HepG2 (cell line): ENCODE data around the gene RAB24. TPM values are rescaled to one million over a fixed set of nuclear protein-coding genes. Genes with fewer than 3 reads are reported as not detected.

ENCODE experiments used
- ATF7-NPFF ChIP-seq: sonication (generic); formaldehyde crosslinking; IDR thresholded peaks from 2 replicates; pipeline ENCODE4 v1.8.1; 2023; ENCODE audit warnings: mild to moderate bottlenecking, low read depth, missing genetic modification reagents, moderate library complexity
- CHD2 ChIP-seq: IDR thresholded peaks from 2 replicates; pipeline ENCODE4 v1.6.1; 2011; ENCODE audit warnings: low read depth, low read length, improper control_type of control experiment
- HDAC6 ChIP-seq: fragments of 200-600 bp; sonication (generic); IDR thresholded peaks from 2 replicates; pipeline ENCODE4 v1.7.0; 2017; ENCODE audit warnings: mild to moderate bottlenecking, antibody characterized with exemption, low read length, low read depth
- JDP2 ChIP-seq: sonication (generic); formaldehyde crosslinking; IDR thresholded peaks from 2 replicates; pipeline ENCODE4 v1.8.1; 2022; ENCODE audit warnings: missing genetic modification reagents, borderline replicate concordance
- MBNL3 ChIP-seq: fragments of 250-450 bp; sonication (Bioruptor Pico); conservative IDR thresholded peaks from 2 replicates; pipeline ENCODE4 v1.8.0; 2022; ENCODE audit warnings: mild to moderate bottlenecking, inconsistent platforms
- MYC ChIP-seq: sonication (generic); formaldehyde crosslinking; IDR thresholded peaks from 2 replicates; pipeline ENCODE4 v1.9.0; 2021; ENCODE audit warnings: missing genetic modification reagents, borderline replicate concordance
- NFE2L1 ChIP-seq: sonication (generic); formaldehyde crosslinking; IDR thresholded peaks from 2 replicates; pipeline ENCODE4 v1.4.0; 2020; ENCODE audit warnings: missing genetic modification reagents, mild to moderate bottlenecking, borderline replicate concordance
- SKIL ChIP-seq: sonication (generic); formaldehyde crosslinking; IDR thresholded peaks from 2 replicates; pipeline ENCODE4 v1.8.0; 2022; ENCODE audit warnings: missing genetic modification reagents, mild to moderate bottlenecking, moderate library complexity, borderline replicate concordance
- SP2 ChIP-seq: sonication (generic); formaldehyde crosslinking; IDR thresholded peaks from 2 replicates; pipeline ENCODE4 v1.5.1; 2020; ENCODE audit warnings: mild to moderate bottlenecking, missing genetic modification reagents
- ZHX1 ChIP-seq: sonication (generic); formaldehyde crosslinking; IDR thresholded peaks from 2 replicates; pipeline ENCODE4 v1.8.1; 2022; ENCODE audit warnings: low read depth, mild to moderate bottlenecking, missing genetic modification reagents
- ZNF232 ChIP-seq: sonication (generic); formaldehyde crosslinking; IDR thresholded peaks from 2 replicates; pipeline ENCODE4 v1.4.0; 2020; ENCODE audit warnings: missing genetic modification reagents, borderline replicate concordance
- ZNF260 ChIP-seq: sonication (generic); formaldehyde crosslinking; IDR thresholded peaks from 2 replicates; pipeline ENCODE4 v1.4.0; 2020; ENCODE audit warnings: missing genetic modification reagents, low read depth, mild to moderate bottlenecking, borderline replicate concordance
- ZNF331 ChIP-seq: sonication (generic); formaldehyde crosslinking; IDR thresholded peaks from 2 replicates; pipeline ENCODE4 v1.4.0; 2020; ENCODE audit warnings: missing genetic modification reagents
- ZNF468 ChIP-seq: sonication (generic); formaldehyde crosslinking; IDR thresholded peaks from 2 replicates; pipeline ENCODE4 v1.8.0; 2022; ENCODE audit warnings: mild to moderate bottlenecking, moderate library complexity, missing genetic modification reagents
- ZNF503 ChIP-seq: sonication (generic); formaldehyde crosslinking; IDR thresholded peaks from 2 replicates; pipeline ENCODE4 v1.4.0; 2020; ENCODE audit warnings: missing genetic modification reagents
- ZNF839 ChIP-seq: sonication (generic); formaldehyde crosslinking; IDR thresholded peaks from 2 replicates; pipeline ENCODE4 v1.4.0; 2020; ENCODE audit warnings: missing genetic modification reagents, mild to moderate bottlenecking, borderline replicate concordance
- ZSCAN9 ChIP-seq: IDR thresholded peaks from 2 replicates; pipeline ENCODE4 v1.6.1; 2016; ENCODE audit warnings: borderline replicate concordance
- polyA plus RNA-seq, 8 experiments: library from polyadenylated mRNA; depleted of rRNA in 3 of 8; stranded (reverse) in 7 of 8; unstranded in 1 of 8; fragments of >200 nt; fragmentation: Illumina TruSeq in 4 of 8; extraction: Trizol in 4 of 8; gene quantifications; 2 replicates each; pipeline versions ENCODE4 v1.2.1 to v1.2.3, GENCODE V29; 2011 to 2016; ENCODE audit warnings: low read depth in 4 of 8, missing spikeins in 1 of 8, mixed read lengths in 1 of 8; ENCODE audit not compliant: insufficient read depth in 1 of 8
- total RNA-seq, 5 experiments: library from RNA; depleted of rRNA; stranded (reverse); fragments of >200 nt; fragmentation: Illumina TruSeq; extraction: Trizol; gene quantifications; 2 replicates each; pipeline ENCODE4 v1.2.3, GENCODE V29; 2016; ENCODE audit warnings: low read depth in 1 of 5
- TF ChIP-seq, protein P1 (sequence below): sonication (generic); formaldehyde crosslinking; IDR thresholded peaks from 2 replicates; pipeline ENCODE4 v1.5.0; 2020; ENCODE audit warnings: missing genetic modification reagents
- TF ChIP-seq, protein P2 (sequence below): fragments of 450-650 bp; IDR thresholded peaks from 2 replicates; pipeline ENCODE4 v1.6.1; 2016
- TF ChIP-seq, protein P3 (sequence below): sonication (generic); formaldehyde crosslinking; IDR thresholded peaks from 2 replicates; pipeline ENCODE4 v1.8.0; 2022; ENCODE audit warnings: low read depth, missing genetic modification reagents

Gene RAB24
- total and polyA plus RNA-seq, 2 of the 13 experiments (the other 11 are each of a cell fraction or from before 2014, with no cell fraction given), result 22.9 to 63.7 TPM

GRCh38 chr5:177325868-177326381 lies 22.4 kb upstream of the RAB24 start (continued):
- TF ChIP-seq ZNF503 (CRISPR knock-in tag) (0 out of 2 replicates have a peak, but pooled peaks have one; percentile 18), CHD2 (no peak), SKIL (CRISPR knock-in tag) (no peak), SP2 (CRISPR knock-in tag) (no peak), MBNL3 (CRISPR knock-in tag) (no peak), HDAC6 (no peak), ZHX1 (CRISPR knock-in tag) (no peak), ZSCAN9 (CRISPR knock-in tag) (no peak), NFE2L1 (CRISPR knock-in tag) (no peak), JDP2 (CRISPR knock-in tag) (no peak), ZNF260 (CRISPR knock-in tag) (no peak), ZNF232 (CRISPR knock-in tag) (no peak), MYC (no peak), ZNF331 (CRISPR knock-in tag) (no peak), ATF7-NPFF (CRISPR knock-in tag) (no peak), ZNF468 (CRISPR knock-in tag) (no peak), ZNF839 (CRISPR knock-in tag) (no peak)
- TF ChIP-seq, protein P1, sequence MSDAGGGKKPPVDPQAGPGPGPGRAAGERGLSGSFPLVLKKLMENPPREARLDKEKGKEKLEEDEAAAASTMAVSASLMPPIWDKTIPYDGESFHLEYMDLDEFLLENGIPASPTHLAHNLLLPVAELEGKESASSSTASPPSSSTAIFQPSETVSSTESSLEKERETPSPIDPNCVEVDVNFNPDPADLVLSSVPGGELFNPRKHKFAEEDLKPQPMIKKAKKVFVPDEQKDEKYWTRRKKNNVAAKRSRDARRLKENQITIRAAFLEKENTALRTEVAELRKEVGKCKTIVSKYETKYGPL (CRISPR knock-in tag), result no peak
- TF ChIP-seq, protein P2, sequence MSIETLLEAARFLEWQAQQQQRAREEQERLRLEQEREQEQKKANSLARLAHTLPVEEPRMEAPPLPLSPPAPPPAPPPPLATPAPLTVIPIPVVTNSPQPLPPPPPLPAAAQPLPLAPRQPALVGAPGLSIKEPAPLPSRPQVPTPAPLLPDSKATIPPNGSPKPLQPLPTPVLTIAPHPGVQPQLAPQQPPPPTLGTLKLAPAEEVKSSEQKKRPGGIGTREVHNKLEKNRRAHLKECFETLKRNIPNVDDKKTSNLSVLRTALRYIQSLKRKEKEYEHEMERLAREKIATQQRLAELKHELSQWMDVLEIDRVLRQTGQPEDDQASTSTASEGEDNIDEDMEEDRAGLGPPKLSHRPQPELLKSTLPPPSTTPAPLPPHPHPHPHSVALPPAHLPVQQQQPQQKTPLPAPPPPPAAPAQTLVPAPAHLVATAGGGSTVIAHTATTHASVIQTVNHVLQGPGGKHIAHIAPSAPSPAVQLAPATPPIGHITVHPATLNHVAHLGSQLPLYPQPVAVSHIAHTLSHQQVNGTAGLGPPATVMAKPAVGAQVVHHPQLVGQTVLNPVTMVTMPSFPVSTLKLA, result no peak
- TF ChIP-seq, protein P3, sequence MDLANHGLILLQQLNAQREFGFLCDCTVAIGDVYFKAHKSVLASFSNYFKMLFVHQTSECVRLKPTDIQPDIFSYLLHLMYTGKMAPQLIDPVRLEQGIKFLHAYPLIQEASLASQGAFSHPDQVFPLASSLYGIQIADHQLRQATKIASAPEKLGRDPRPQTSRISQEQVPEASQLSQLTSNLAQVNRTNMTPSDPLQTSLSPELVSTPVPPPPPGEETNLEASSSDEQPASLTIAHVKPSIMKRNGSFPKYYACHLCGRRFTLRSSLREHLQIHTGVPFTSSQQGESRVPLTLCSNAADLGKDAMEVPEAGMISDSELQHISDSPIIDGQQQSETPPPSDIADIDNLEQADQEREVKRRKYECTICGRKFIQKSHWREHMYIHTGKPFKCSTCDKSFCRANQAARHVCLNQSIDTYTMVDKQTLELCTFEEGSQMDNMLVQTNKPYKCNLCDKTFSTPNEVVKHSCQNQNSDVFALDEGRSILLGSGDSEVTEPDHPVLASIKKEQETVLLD (CRISPR knock-in tag), result no peak
